H1 (cell line): ENCODE measurements around the gene HADH. TPM values are rescaled to one million over a fixed set of nuclear protein-coding genes. Genes with fewer than 3 reads are reported as not detected.
A peak's percentile ranks its signal among the peaks of the same experiment; 100 is the strongest.

Experiments
- CTCF ChIA-PET: fragments of 300-600 bp; sonication (Branson Sonifier 250); formaldehyde crosslinking; loops from one replicate; lab custom pipeline; 2021; ENCODE audit not compliant: partially characterized antibody; lab: Charles Lee
- POLR2A ChIA-PET: fragments of 300-600 bp; sonication (Branson Sonifier 250); formaldehyde crosslinking; loops from one replicate; lab custom pipeline; 2021; ENCODE audit warnings: inconsistent platforms; ENCODE audit not compliant: partially characterized antibody; lab: Charles Lee
- DNase-seq, 2 experiments: peaks; one replicate each; pipeline versions ENCODE4 v3.0.0 to v3.0.0-alpha.2; 2010 to 2022; ENCODE audit warnings: low spot score in 2 of 2, low read depth in 1 of 2, mixed read lengths in 1 of 2
- FAIRE-seq: peaks from 2 replicates; lab custom pipeline; 2011; peaks lifted over from hg19 to GRCh38; lab: Jason Lieb, UNC
- H2AFZ ChIP-seq: 2 replicates; pipeline ENCODE4 v1.8.1; 2012; ENCODE audit warnings: low read length, inconsistent platforms
- H2AK5ac ChIP-seq: 2 replicates; pipeline ENCODE4 v1.6.1; 2013; ENCODE audit warnings: low read depth, low read length
- H2BK120ac ChIP-seq: replicated peaks from 2 replicates; pipeline ENCODE3; 2013; ENCODE audit warnings: low read depth, low read length, inconsistent platforms
- H2BK12ac ChIP-seq: 2 replicates; pipeline ENCODE4 v1.6.1; 2013; ENCODE audit warnings: low read depth, low read length
- H2BK15ac ChIP-seq: 2 replicates; pipeline ENCODE4 v1.6.1; 2013; ENCODE audit warnings: low read length
- H2BK20ac ChIP-seq: 2 replicates; pipeline ENCODE4 v1.6.1; 2013; ENCODE audit warnings: low read length
- H2BK5ac ChIP-seq: 2 replicates; pipeline ENCODE4 v1.6.1; 2013; ENCODE audit warnings: low read depth, low read length
- H3K14ac ChIP-seq: 2 replicates; pipeline ENCODE4 v1.6.1; 2013; ENCODE audit warnings: inconsistent platforms; ENCODE audit not compliant: insufficient read length
- H3K18ac ChIP-seq: 2 replicates; pipeline ENCODE4 v1.6.1; 2013; ENCODE audit warnings: low read length; ENCODE audit errors: extremely low read depth
- H3K23ac ChIP-seq: 2 replicates; pipeline ENCODE4 v1.6.1; 2013; ENCODE audit warnings: inconsistent platforms; ENCODE audit not compliant: insufficient read length
- H3K23me2 ChIP-seq: 2 replicates; pipeline ENCODE4 v1.6.1; 2013; ENCODE audit warnings: low read depth, low read length
- H3K27ac ChIP-seq: 2 replicates; pipeline ENCODE4 v1.6.1; 2011; ENCODE audit warnings: low read depth, low read length, inconsistent platforms
- H3K27me3 ChIP-seq, 4 experiments: replicated peaks in 1 of 4; 1 replicate in 1 of 4; 2 replicates in 3 of 4; pipeline versions ENCODE4 v1.6.1 to v1.8.1; 2011 to 2013; ENCODE audit warnings: low read length in 3 of 4, mild to moderate bottlenecking in 3 of 4, inconsistent platforms in 2 of 4, mixed read lengths in 2 of 4, moderate library complexity in 1 of 4; ENCODE audit not compliant: control insufficient read depth in 3 of 4, insufficient read depth in 3 of 4; ENCODE audit errors: extremely low read depth in 1 of 4
- H3K36me3 ChIP-seq, 4 experiments: 2 replicates each; pipeline versions ENCODE4 v1.6.1 to v1.8.1; 2011 to 2013; ENCODE audit warnings: mild to moderate bottlenecking in 4 of 4, low read length in 3 of 4, moderate library complexity in 2 of 4, control low read depth in 1 of 4, inconsistent platforms in 1 of 4; ENCODE audit not compliant: insufficient read depth in 4 of 4, control insufficient read depth in 2 of 4
- H3K4ac ChIP-seq: replicated peaks from 2 replicates; pipeline ENCODE3; 2013; ENCODE audit warnings: low read length, low read depth, mixed read lengths, inconsistent platforms; ENCODE audit not compliant: insufficient read length
- H3K4me1 ChIP-seq, 4 experiments: replicated peaks in 1 of 4; 1 replicate in 1 of 4; 2 replicates in 3 of 4; pipeline versions ENCODE4 v1.6.1 to v1.8.1; 2011 to 2013; ENCODE audit warnings: low read length in 3 of 4, inconsistent platforms in 2 of 4, mixed read lengths in 1 of 4; ENCODE audit not compliant: insufficient read depth in 4 of 4, control insufficient read depth in 3 of 4
- H3K4me2 ChIP-seq, 2 experiments: 2 replicates each; pipeline versions ENCODE4 v1.6.1 to v1.8.1; 2011 to 2013; ENCODE audit warnings: low read depth in 2 of 2, low read length in 2 of 2, control low read depth in 1 of 2, inconsistent platforms in 1 of 2, mild to moderate bottlenecking in 1 of 2; ENCODE audit not compliant: insufficient read depth in 1 of 2
- H3K4me3 ChIP-seq, 4 experiments: fragments of 200-600, 300-600 bp in 1 of 4; sonication (generic), shearing (Covaris generic), sonication (Bioruptor Twin) in 1 of 4; 2 replicates each; pipeline versions ENCODE4 v1.5.1 to v1.8.1; 2011 to 2016; ENCODE audit warnings: low read length in 4 of 4, low read depth in 3 of 4, control low read depth in 2 of 4, inconsistent platforms in 2 of 4, mild to moderate bottlenecking in 2 of 4, mixed read lengths in 1 of 4, moderate library complexity in 1 of 4; ENCODE audit not compliant: insufficient read depth in 2 of 4; ENCODE audit errors: extremely low read depth in 1 of 4
- H3K56ac ChIP-seq: replicated peaks from 2 replicates; pipeline ENCODE3; 2013; ENCODE audit warnings: low read depth, mild to moderate bottlenecking, mixed read lengths, low read length, inconsistent platforms; ENCODE audit not compliant: insufficient read length
- H3K79me1 ChIP-seq: 2 replicates; pipeline ENCODE4 v1.6.1; 2013; ENCODE audit warnings: low read depth, low read length, control low read depth
- H3K79me2 ChIP-seq, 2 experiments: 2 replicates each; pipeline versions ENCODE4 v1.6.1 to v1.8.1; 2012 to 2013; ENCODE audit warnings: low read length in 2 of 2, mild to moderate bottlenecking in 2 of 2, inconsistent platforms in 1 of 2; ENCODE audit not compliant: insufficient read depth in 2 of 2, control insufficient read depth in 1 of 2
- H3K9ac ChIP-seq, 4 experiments: replicated peaks in 1 of 4; 1 replicate in 1 of 4; 2 replicates in 3 of 4; pipeline versions ENCODE4 v1.6.1 to v1.8.1; 2011 to 2013; ENCODE audit warnings: low read depth in 3 of 4, low read length in 3 of 4, control low read depth in 2 of 4, mild to moderate bottlenecking in 2 of 4, moderate library complexity in 2 of 4, inconsistent platforms in 1 of 4; ENCODE audit errors: extremely low read depth in 1 of 4
- H3K9me3 ChIP-seq, 2 experiments: 2 replicates each; pipeline versions ENCODE4 v1.6.1 to v1.8.1; 2012 to 2013; ENCODE audit warnings: mild to moderate bottlenecking in 2 of 2, moderate library complexity in 2 of 2, control low read depth in 1 of 2, inconsistent platforms in 1 of 2, low read depth in 1 of 2, low read length in 1 of 2, mixed read lengths in 1 of 2; ENCODE audit not compliant: insufficient read depth in 2 of 2
- H4K20me1 ChIP-seq, 2 experiments: replicated peaks in 1 of 2; 2 replicates each; pipeline versions ENCODE3 to v1.8.1; 2011 to 2013; ENCODE audit warnings: inconsistent platforms in 2 of 2, low read length in 2 of 2, mild to moderate bottlenecking in 1 of 2; ENCODE audit not compliant: insufficient read depth in 2 of 2, control insufficient read depth in 1 of 2
- H4K5ac ChIP-seq: 2 replicates; pipeline ENCODE4 v1.6.1; 2013; ENCODE audit warnings: low read length, low read depth, mixed read lengths, inconsistent platforms; ENCODE audit not compliant: insufficient read length
- H4K8ac ChIP-seq: 2 replicates; pipeline ENCODE4 v1.8.0; 2013; ENCODE audit warnings: mild to moderate bottlenecking, moderate library complexity, low read length, inconsistent platforms; ENCODE audit not compliant: insufficient read depth; ENCODE audit errors: extremely low read depth
- H4K91ac ChIP-seq: replicated peaks from 2 replicates; pipeline ENCODE3; 2013; ENCODE audit warnings: low read length, mixed read lengths, inconsistent platforms; ENCODE audit not compliant: insufficient read length
- ASH2L ChIP-seq: fragments of 200-600, 300-600 bp; sonication (generic); IDR thresholded peaks from one replicate; pipeline ENCODE4 v1.7.1; 2017; ENCODE audit warnings: low read length
- ATF2 ChIP-seq: IDR thresholded peaks from 2 replicates; pipeline ENCODE4 v1.6.1; 2012; ENCODE audit warnings: low read length, inconsistent platforms
- CEBPB ChIP-seq: IDR thresholded peaks from 2 replicates; pipeline ENCODE4 v1.6.1; 2012; ENCODE audit warnings: low read depth, low read length
- EZH2 ChIP-seq: fragments of 200-600 bp; sonication (generic); IDR thresholded peaks from 2 replicates; pipeline ENCODE4 v1.7.1; 2012; ENCODE audit warnings: low read depth, mild to moderate bottlenecking, moderate library complexity, low read length, inconsistent platforms; ENCODE audit not compliant: severe bottlenecking
- FOSL1 ChIP-seq: IDR thresholded peaks from 2 replicates; pipeline ENCODE4 v1.6.1; 2011; ENCODE audit warnings: mild to moderate bottlenecking, low read depth, low read length, moderate library complexity; ENCODE audit not compliant: insufficient read depth
- TAF7 ChIP-seq: optimal IDR thresholded peaks from 2 replicates; pipeline ENCODE3; 2011; ENCODE audit warnings: low read depth, mild to moderate bottlenecking, inconsistent platforms, low read length, moderate library complexity, borderline replicate concordance
- ZNF274 ChIP-seq: IDR thresholded peaks from 2 replicates; pipeline ENCODE4 v1.7.0; 2012; ENCODE audit warnings: low read length, borderline replicate concordance; ENCODE audit errors: extremely low read depth
- WGBS, 2 experiments: shearing (Covaris generic) in 1 of 2; methylation state at CpG; one replicate each; pipeline versions ENCODE4 v1.1.6 to v1.1.7; 2013 to 2015; ENCODE audit warnings: low lambda C conversion rate in 2 of 2, mixed read lengths in 2 of 2, inconsistent platforms in 1 of 2, low coverage in 1 of 2, missing lambda C conversion rate in 1 of 2; ENCODE audit not compliant: insufficient replicate concordance in 2 of 2, insufficient coverage in 1 of 2, insufficient read length in 1 of 2; ENCODE audit errors: extremely low coverage in 1 of 2, missing lambda C conversion rate in 1 of 2; 5-methylcytosine and 5-hydroxymethylcytosine counted together
- polyA plus RNA-seq, 7 experiments: library from polyadenylated mRNA; depleted of rRNA in 3 of 7; stranded (reverse) in 5 of 7; unstranded in 2 of 7; fragments of >200 nt in 5 of 7; fragments of 200-250 nt in 2 of 7; gene quantifications; 1 replicate in 5 of 7; 2 replicates in 1 of 7; 4 replicates in 1 of 7; pipeline versions ENCODE4 v1.2.1 to v1.2.3, GENCODE V29; 2011 to 2013; ENCODE audit warnings: missing spikeins in 2 of 7, mixed read lengths in 2 of 7
- total RNA-seq: library from RNA; stranded (reverse); fragmentation: NEBNext Ultra II Directional; extraction: Animal tissue kit (Norgen Biotek cat#: 25700); gene quantifications from 2 replicates; pipeline ENCODE4 v1.2.1, GENCODE V29; 2021

The HADH gene
- total and polyA plus RNA-seq, 2 of the 8 experiments (the other 6 are each of a cell fraction or from before 2014, with no cell fraction given), result 47.5 to 54.4 TPM

- H3K4me3 ChIP-seq, result no peak overlapping the region
- no peak for FAIRE-seq
- H2AK5ac ChIP-seq, result no peak overlapping the region
- no peak overlapping the region for H4K8ac ChIP-seq
- H3K23ac ChIP-seq, result no peak overlapping the region
- no peak overlapping the region for H3K4ac ChIP-seq
- H2BK12ac ChIP-seq, result no peak overlapping the region
- no peak overlapping the region for H2BK20ac ChIP-seq
- H3K27ac ChIP-seq, result no peak overlapping the region
- no peak overlapping the region for H3K9ac ChIP-seq
- peaks cover 8% of the 10 kb centered on the region; the same call in 1 of the 2 replicates for H3K23me2 ChIP-seq
- H3K9me3 ChIP-seq, result no peaks in the 10 kb centered on the region
- peaks cover 5 to 61% of the 10 kb centered on the region in 2 experiments for H3K79me2 ChIP-seq
- H3K18ac ChIP-seq, result no peak overlapping the region
- 94% methylated on average over 3 of the region's 3 CpGs; no CpG with 5 or more reads in 1 of the 2 experiments for WGBS, 2 experiments
- TF ChIP-seq CEBPB (no peak), FOSL1 (no peak), TAF7 (no peak), EZH2 (no peak), ATF2 (no peak), ZNF274 (no peak), ASH2L (no peak)
- no peak overlapping the region for H4K91ac ChIP-seq
- peaks cover 0 to 8% of the 10 kb centered on the region in 2 experiments for H4K20me1 ChIP-seq
- no peak overlapping the region for H2BK5ac ChIP-seq
- no peak overlapping the region for H2BK120ac ChIP-seq
- H3K36me3 ChIP-seq, result no peaks in the 10 kb centered on the region; a peak in 1 of 8 replicates
- ChIA-PET CTCF (interaction anchor here (0.6 to 1.0 kb wide), 2 partner anchors 180 to 524 kb away, joined by 3 read pairs; no protein-coding TSS in a partner anchor), POLR2A (interaction anchor here (1.2 kb wide), 1 partner anchor 61 kb away, joined by 3 read pairs; the partner anchor contains the start of gene CYP2U1)
- peak overlapping the region; percentile 22 for H3K56ac ChIP-seq
- no peak overlapping the region for H4K5ac ChIP-seq
- H2BK15ac ChIP-seq, result no peak overlapping the region
- peaks cover 9% of the 10 kb centered on the region; the same call in 1 of the 2 replicates for H3K79me1 ChIP-seq
- DNase-seq, result no peak
- H2AFZ ChIP-seq, result no peak overlapping the region
- no peak overlapping the region for H3K14ac ChIP-seq
- H3K4me1 ChIP-seq, result peaks cover 0 to 3% (median 0%) of the 10 kb centered on the region in 4 experiments; a peak in 2 of 7 replicates
- H3K27me3 ChIP-seq, result no peaks in the 10 kb centered on the region; a peak in 1 of 7 replicates
- peak overlapping the region in 1 of 2 experiments; percentile 73; a peak in 1 of 4 replicates for H3K4me2 ChIP-seq
These were observed 2.4 kb downstream of the HADH start for GRCh38 chr4:107991945-107992630.
